GM12878 (cell line): ENCODE data around the gene QPCT. TPM values are rescaled to one million over a fixed set of nuclear protein-coding genes. Genes with fewer than 3 reads are reported as not detected.

Experiments
- polyA plus RNA-seq, 11 experiments: library from polyadenylated mRNA; depleted of rRNA in 4 of 11; unstranded in 6 of 11; stranded (reverse) in 5 of 11; fragments of >200 nt; fragmentation: Nextera tagmentation in 4 of 11; fragmentation: Illumina TruSeq in 1 of 11; extraction: Ambion mirVana in 4 of 11; extraction: Trizol in 1 of 11; gene quantifications; 1 replicate in 1 of 11; 2 replicates in 10 of 11; pipeline versions ENCODE4 v1.2.1 to v1.2.3, GENCODE V29; 2011 to 2016; ENCODE audit warnings: inconsistent platforms in 2 of 11, missing spikeins in 2 of 11, low read depth in 1 of 11
- small RNA-seq: library from RNA; depleted of rRNA; stranded (forward); fragments of <200 nt; gene quantifications from one replicate; pipeline ENCODE3, GENCODE V24; 2014
- total RNA-seq, 4 experiments: library from RNA; depleted of rRNA in 3 of 4; stranded (reverse); fragments of >200 nt in 3 of 4; fragmentation: Illumina TruSeq in 1 of 4; extraction: Trizol in 1 of 4; gene quantifications; 2 replicates each; pipeline versions ENCODE4 v1.2.1 to v1.2.3, GENCODE V29; 2013 to 2021

QPCT gene
- total and polyA plus RNA-seq, 10 of the 15 experiments (the other 5 are each of a cell fraction or from before 2014, with no cell fraction given), result 0.14 to 0.86 (median 0.18) TPM; not detected in 1

Small RNA genes within 50 kb of the gene (small RNA-seq; reads per million reads assigned to genes)
- gene RNU6-939P, result not detected

Other genes with a start within 250 kb of the QPCT start
- 44.4 and 53.4 TPM in 2 replicates for gene EIF2AK2, start 187.7 kb upstream of the QPCT start, total RNA-seq (2014; rRNA removed)
- gene EIF2AK2, start 187.7 kb upstream of the QPCT start, total RNA-seq (2014; rRNA removed; fragmentation: Illumina TruSeq; extraction: Trizol), result 59.7 and 66.5 TPM in 2 replicates
- 69.8 and 72.9 TPM in 2 replicates for gene EIF2AK2, start 187.7 kb upstream of the QPCT start, total RNA-seq (2021)
- 70.6 and 110 TPM in 2 replicates for gene EIF2AK2, start 187.7 kb upstream of the QPCT start, polyA plus RNA-seq (2011; rRNA removed)
- gene EIF2AK2, start 187.7 kb upstream of the QPCT start, polyA plus RNA-seq (2014; fragmentation: Illumina TruSeq; extraction: Trizol), result 66.9 and 85.4 TPM in 2 replicates
- 10 to 100 TPM; 16.2 to 34.6 TPM for gene EIF2AK2, start 187.7 kb upstream of the QPCT start, polyA plus RNA-seq (2014; fragmentation: Nextera tagmentation; extraction: Ambion mirVana)
- 40.2 and 46.7 TPM in 2 replicates for gene EIF2AK2, start 187.7 kb upstream of the QPCT start, polyA plus RNA-seq (2014; rRNA removed)
- 10 to 100 TPM; 70.9 to 81.4 TPM for gene EIF2AK2, start 187.7 kb upstream of the QPCT start, polyA plus RNA-seq (2016; fragmentation: Nextera tagmentation; extraction: Ambion mirVana)
- not detected in 2 replicates for gene SULT6B1, start 156.0 kb upstream of the QPCT start, total RNA-seq (2014; rRNA removed)
- not detected in 2 replicates for gene SULT6B1, start 156.0 kb upstream of the QPCT start, total RNA-seq (2014; rRNA removed; fragmentation: Illumina TruSeq; extraction: Trizol)
- gene SULT6B1, start 156.0 kb upstream of the QPCT start, total RNA-seq (2021), result not detected in 2 replicates
- not detected in 2 replicates for gene SULT6B1, start 156.0 kb upstream of the QPCT start, polyA plus RNA-seq (2011; rRNA removed)
- gene SULT6B1, start 156.0 kb upstream of the QPCT start, polyA plus RNA-seq (2014; fragmentation: Illumina TruSeq; extraction: Trizol), result not detected in 2 replicates
- gene SULT6B1, start 156.0 kb upstream of the QPCT start, polyA plus RNA-seq (2014; fragmentation: Nextera tagmentation; extraction: Ambion mirVana), result not detected
- not detected in 2 replicates for gene SULT6B1, start 156.0 kb upstream of the QPCT start, polyA plus RNA-seq (2014; rRNA removed)
- not detected for gene SULT6B1, start 156.0 kb upstream of the QPCT start, polyA plus RNA-seq (2016; fragmentation: Nextera tagmentation; extraction: Ambion mirVana)
- 28.1 and 31.2 TPM in 2 replicates for gene CEBPZOS, start 148.1 kb upstream of the QPCT start, total RNA-seq (2014; rRNA removed)
- gene CEBPZOS, start 148.1 kb upstream of the QPCT start, total RNA-seq (2014; rRNA removed; fragmentation: Illumina TruSeq; extraction: Trizol), result 26.5 and 27.1 TPM in 2 replicates
- gene CEBPZOS, start 148.1 kb upstream of the QPCT start, total RNA-seq (2021), result 32.1 and 33.2 TPM in 2 replicates
- gene CEBPZOS, start 148.1 kb upstream of the QPCT start, polyA plus RNA-seq (2011; rRNA removed), result 47.8 and 73.5 TPM in 2 replicates
- 41.3 and 46.2 TPM in 2 replicates for gene CEBPZOS, start 148.1 kb upstream of the QPCT start, polyA plus RNA-seq (2014; fragmentation: Illumina TruSeq; extraction: Trizol)
- 10 to 100 TPM; 22.9 to 50.8 TPM for gene CEBPZOS, start 148.1 kb upstream of the QPCT start, polyA plus RNA-seq (2014; fragmentation: Nextera tagmentation; extraction: Ambion mirVana)
- gene CEBPZOS, start 148.1 kb upstream of the QPCT start, polyA plus RNA-seq (2014; rRNA removed), result 44.3 and 48.5 TPM in 2 replicates
- 10 to 100 TPM; 36.8 to 47.9 TPM for gene CEBPZOS, start 148.1 kb upstream of the QPCT start, polyA plus RNA-seq (2016; fragmentation: Nextera tagmentation; extraction: Ambion mirVana)
- 38.0 and 46.3 TPM in 2 replicates for gene CEBPZ, start 113.0 kb upstream of the QPCT start, total RNA-seq (2014; rRNA removed)
- 77.3 and 89.2 TPM in 2 replicates for gene CEBPZ, start 113.0 kb upstream of the QPCT start, total RNA-seq (2014; rRNA removed; fragmentation: Illumina TruSeq; extraction: Trizol)
- 57.6 and 62.0 TPM in 2 replicates for gene CEBPZ, start 113.0 kb upstream of the QPCT start, total RNA-seq (2021)
- gene CEBPZ, start 113.0 kb upstream of the QPCT start, polyA plus RNA-seq (2011; rRNA removed), result 29.4 and 48.4 TPM in 2 replicates
- 60.1 and 76.4 TPM in 2 replicates for gene CEBPZ, start 113.0 kb upstream of the QPCT start, polyA plus RNA-seq (2014; fragmentation: Illumina TruSeq; extraction: Trizol)
- gene CEBPZ, start 113.0 kb upstream of the QPCT start, polyA plus RNA-seq (2014; fragmentation: Nextera tagmentation; extraction: Ambion mirVana), result 10 to 100 TPM; 38.2 to 69.6 TPM
- 33.0 and 36.1 TPM in 2 replicates for gene CEBPZ, start 113.0 kb upstream of the QPCT start, polyA plus RNA-seq (2014; rRNA removed)
- 10 to 100 TPM; 43.2 to 55.7 TPM for gene CEBPZ, start 113.0 kb upstream of the QPCT start, polyA plus RNA-seq (2016; fragmentation: Nextera tagmentation; extraction: Ambion mirVana)
- gene NDUFAF7, start 113.0 kb upstream of the QPCT start, total RNA-seq (2014; rRNA removed), result 16.6 and 22.0 TPM in 2 replicates
- 25.3 and 26.6 TPM in 2 replicates for gene NDUFAF7, start 113.0 kb upstream of the QPCT start, total RNA-seq (2014; rRNA removed; fragmentation: Illumina TruSeq; extraction: Trizol)
- 17.1 and 21.1 TPM in 2 replicates for gene NDUFAF7, start 113.0 kb upstream of the QPCT start, total RNA-seq (2021)
- gene NDUFAF7, start 113.0 kb upstream of the QPCT start, polyA plus RNA-seq (2011; rRNA removed), result 39.5 and 57.4 TPM in 2 replicates
- gene NDUFAF7, start 113.0 kb upstream of the QPCT start, polyA plus RNA-seq (2014; fragmentation: Illumina TruSeq; extraction: Trizol), result 26.6 and 31.2 TPM in 2 replicates
- gene NDUFAF7, start 113.0 kb upstream of the QPCT start, polyA plus RNA-seq (2014; fragmentation: Nextera tagmentation; extraction: Ambion mirVana), result 10 to 100 TPM; 18.3 to 25.0 TPM
- gene NDUFAF7, start 113.0 kb upstream of the QPCT start, polyA plus RNA-seq (2014; rRNA removed), result 21.2 and 30.0 TPM in 2 replicates
- 10 to 100 TPM; 23.2 to 23.6 TPM for gene NDUFAF7, start 113.0 kb upstream of the QPCT start, polyA plus RNA-seq (2016; fragmentation: Nextera tagmentation; extraction: Ambion mirVana)
- 9.0 and 11.4 TPM in 2 replicates for gene PRKD3, start 19.8 kb upstream of the QPCT start, total RNA-seq (2014; rRNA removed)
- gene PRKD3, start 19.8 kb upstream of the QPCT start, total RNA-seq (2014; rRNA removed; fragmentation: Illumina TruSeq; extraction: Trizol), result 12.0 and 13.7 TPM in 2 replicates
- gene PRKD3, start 19.8 kb upstream of the QPCT start, total RNA-seq (2021), result 10.4 and 14.9 TPM in 2 replicates
- gene PRKD3, start 19.8 kb upstream of the QPCT start, polyA plus RNA-seq (2011; rRNA removed), result 8.2 and 10.8 TPM in 2 replicates
- 11.1 and 14.2 TPM in 2 replicates for gene PRKD3, start 19.8 kb upstream of the QPCT start, polyA plus RNA-seq (2014; fragmentation: Illumina TruSeq; extraction: Trizol)
- 1 to 10 TPM; 3.3 to 3.7 TPM for gene PRKD3, start 19.8 kb upstream of the QPCT start, polyA plus RNA-seq (2014; fragmentation: Nextera tagmentation; extraction: Ambion mirVana)
- 6.1 and 7.5 TPM in 2 replicates for gene PRKD3, start 19.8 kb upstream of the QPCT start, polyA plus RNA-seq (2014; rRNA removed)
- 1 to 10 TPM; 6.5 to 7.4 TPM for gene PRKD3, start 19.8 kb upstream of the QPCT start, polyA plus RNA-seq (2016; fragmentation: Nextera tagmentation; extraction: Ambion mirVana)